Cerebellar cortex (tissue), 1 donor: ENCODE measurements around the gene SNAP25.

Experiments used
- DNase-seq: peaks from one replicate; pipeline ENCODE4 v3.0.0-alpha.2; 2015; ENCODE audit warnings: low spot score

SNAP25 gene

GRCh38 chr20:10216146-10216791, 2.4 kb upstream of the SNAP25 start:
- peak; percentile 60 for DNase-seq

DNA sequence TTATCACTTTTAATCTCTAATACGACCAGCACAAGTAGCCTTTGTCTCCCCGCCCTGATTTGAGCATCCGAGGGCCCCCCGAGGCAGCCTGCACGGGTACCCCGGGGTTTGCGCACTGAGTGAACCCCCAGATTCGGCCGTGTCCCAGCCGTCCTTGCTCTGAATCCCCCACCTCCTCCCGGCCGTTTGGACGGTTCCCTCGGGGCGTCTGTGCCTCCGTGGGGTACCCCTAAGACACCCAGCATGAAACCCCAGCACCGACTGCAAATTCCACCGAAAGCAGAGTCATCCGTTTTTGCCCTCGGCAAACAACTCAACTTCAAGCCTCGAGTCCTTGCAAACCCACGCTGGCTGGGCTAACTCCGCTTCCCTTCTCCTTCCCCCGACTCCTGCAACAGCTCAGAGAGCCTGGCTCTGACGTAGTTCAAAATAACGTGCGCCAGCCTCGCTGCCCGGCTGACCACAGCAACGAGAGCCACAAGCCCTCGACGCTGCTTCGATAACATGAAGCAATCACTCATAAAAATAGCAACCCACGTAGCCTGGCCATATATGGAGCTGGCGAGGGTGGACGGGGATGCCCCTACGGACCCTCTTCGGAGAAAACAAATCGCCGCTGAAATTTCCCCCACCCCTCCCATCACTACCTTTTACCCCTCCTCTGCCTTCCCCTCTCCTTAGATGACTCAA, 764 bp upstream of the SNAP25 start:
- peak; percentile 86 for DNase-seq

GRCh38 chr20:10219452-10219791, 792 bp downstream of the SNAP25 start:
- peak; percentile 50 for DNase-seq

- DNase-seq, result no peak
Measured at GRCh38 chr20:10219993-10220750, 1.5 kb downstream of the SNAP25 start.

GRCh38 chr20:10221021-10221420, 2.4 kb downstream of the SNAP25 start:
- peak; percentile 82 for DNase-seq

- peak; percentile 56 for DNase-seq
Measured at GRCh38 chr20:10225439-10226060, 6.9 kb downstream of the SNAP25 start.

GRCh38 chr20:10228330-10228729, 9.7 kb downstream of the SNAP25 start:
- no peak for DNase-seq

DNA sequence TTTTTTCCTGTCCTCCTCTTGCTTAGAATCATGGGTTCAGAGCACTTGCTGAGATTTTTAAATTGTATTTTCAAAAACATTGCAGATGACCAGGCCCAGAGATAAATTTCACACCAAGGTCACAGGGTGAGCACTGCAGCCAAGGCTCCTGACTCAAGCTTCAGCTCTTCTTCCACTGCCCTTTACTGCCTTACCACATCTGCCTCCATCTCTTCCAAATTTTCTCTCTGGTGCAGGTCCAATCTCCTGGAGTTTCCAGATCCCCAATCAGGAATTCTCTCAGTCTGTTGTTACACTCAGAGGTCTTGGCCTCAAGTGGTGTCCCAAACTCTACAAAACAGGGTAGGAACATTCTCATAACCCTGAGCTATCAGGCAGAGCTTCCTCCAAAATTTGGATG, 12.7 kb downstream of the SNAP25 start:
- DNase-seq, result no peak

DNA sequence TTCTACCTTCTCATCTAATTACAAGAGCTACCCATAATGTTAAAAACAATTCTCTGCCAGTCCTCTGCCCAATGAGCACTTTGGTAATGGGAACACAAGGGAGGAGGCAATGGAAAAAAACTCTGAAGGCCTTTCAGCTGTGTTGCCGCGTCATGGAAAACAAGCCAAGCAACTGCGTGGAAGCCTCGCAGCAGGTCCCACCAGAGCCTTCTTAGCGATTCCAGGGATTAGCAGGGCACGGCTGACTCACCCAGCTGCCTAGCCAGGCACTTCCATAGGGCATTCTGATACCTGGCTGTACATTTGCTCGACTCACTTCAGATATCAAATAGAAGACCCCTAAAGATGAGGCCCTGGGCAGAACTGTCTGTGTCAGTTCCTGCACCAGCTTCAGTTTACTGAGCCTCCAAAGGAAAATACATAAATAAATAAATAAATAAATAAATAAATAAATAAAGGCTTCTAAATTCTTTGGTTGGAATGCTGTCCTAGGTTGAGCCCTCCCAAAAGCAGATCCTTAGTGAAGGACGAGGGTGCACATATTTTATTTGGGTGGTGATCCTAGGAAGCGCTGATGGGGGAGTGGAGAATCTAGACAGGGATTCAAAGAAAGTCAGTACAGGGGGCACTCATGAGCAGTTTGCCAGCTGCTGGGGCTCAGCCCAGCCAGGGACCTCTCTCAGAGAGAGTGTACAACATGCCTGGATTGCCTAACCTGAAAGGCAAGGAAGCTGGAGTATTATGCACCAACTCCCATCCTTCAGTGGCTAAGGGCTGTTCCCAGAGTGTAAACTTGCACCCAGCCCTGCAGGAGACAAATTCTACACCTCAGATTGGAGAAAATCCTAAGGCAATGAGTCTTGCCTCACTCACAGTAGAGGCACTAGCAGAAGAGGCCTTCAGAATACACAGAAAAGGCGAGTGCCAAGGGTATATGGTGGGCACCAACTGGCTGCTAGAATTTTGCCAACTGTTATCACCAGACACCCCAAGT, 18.2 kb downstream of the SNAP25 start:
- peak; percentile 70 for DNase-seq

- DNase-seq, result peak; percentile 50
Measured at GRCh38 chr20:10239954-10240353, 21.3 kb downstream of the SNAP25 start.

DNA sequence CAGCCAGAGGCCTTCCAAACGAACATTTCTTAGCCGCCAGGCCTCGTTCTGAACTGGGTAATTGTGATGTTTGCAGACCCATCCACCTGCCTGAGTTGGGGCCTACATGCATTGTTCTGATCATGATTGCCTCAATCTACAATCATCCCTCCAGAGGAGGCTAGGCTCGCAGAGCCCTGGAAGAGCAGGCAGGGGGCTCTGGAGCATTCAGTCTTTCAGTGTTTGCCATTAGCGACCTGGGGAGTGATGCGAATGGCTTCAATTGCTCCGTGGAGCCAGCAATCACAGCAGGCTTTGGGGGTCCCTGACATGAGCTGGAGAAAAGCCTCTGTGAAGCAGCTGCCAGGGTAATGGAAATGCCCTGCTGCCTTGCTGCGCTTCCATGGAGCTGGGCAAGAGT, 22.0 kb downstream of the SNAP25 start:
- DNase-seq, result no peak

GRCh38 chr20:10242166-10242565, 23.5 kb downstream of the SNAP25 start:
- no peak for DNase-seq

- peak; percentile 52 for DNase-seq
Measured at GRCh38 chr20:10247440-10247839, 28.8 kb downstream of the SNAP25 start.

DNA sequence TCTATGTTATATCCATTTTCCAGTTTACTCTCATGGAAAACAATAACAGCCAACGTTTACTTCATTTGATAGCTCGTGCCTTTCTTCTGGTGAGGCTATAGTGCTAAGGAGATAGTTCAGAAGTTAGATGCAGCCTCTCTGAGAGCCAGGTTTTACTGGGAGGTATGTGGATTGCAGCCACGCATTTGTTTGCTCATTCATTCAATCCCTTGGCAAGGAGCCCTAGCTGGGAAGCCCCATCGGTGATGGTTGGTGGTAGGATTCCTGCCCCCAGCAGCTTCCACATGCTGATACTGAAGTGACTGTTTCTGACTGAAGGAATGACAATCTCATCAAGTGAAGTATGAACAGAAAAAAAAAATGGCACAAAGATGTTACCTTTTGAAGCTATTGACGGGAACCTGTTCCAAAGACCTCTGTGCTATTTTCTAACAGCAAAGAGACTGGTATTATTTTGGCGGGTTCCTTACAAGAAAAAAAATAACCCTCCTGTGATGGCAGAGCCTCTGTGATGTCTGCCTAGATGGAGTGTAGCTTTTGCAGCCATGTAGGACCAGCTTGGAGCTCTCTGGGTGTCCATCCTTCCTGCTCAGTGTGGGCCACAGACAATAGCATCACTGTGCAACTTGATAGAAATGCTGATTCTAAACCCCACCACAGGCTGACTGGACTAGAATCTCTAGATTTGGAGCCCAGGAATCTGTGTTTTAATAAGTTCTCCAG, 30.6 kb downstream of the SNAP25 start:
- peak; percentile 84 for DNase-seq

DNA sequence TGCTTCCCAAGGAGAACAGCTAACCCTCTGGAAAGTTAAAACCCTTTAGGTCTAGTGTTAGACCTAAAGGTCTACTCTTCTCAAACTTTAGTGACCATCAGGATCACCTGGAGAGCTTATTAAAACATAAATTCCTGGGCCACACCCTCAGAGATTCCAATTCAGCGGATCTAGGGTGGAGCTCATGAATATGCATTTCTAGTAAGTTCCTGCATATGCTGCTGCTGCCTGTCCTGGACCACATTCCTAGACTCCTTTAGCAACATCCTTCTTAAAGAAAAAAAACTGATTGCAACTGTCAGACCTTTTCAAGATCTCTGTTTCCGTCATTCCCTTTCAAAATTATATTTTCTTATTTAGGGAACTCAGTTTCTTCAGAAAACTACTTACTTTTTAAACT, 31.2 kb downstream of the SNAP25 start:
- DNase-seq, result no peak

GRCh38 chr20:10250902-10251301, 32.3 kb downstream of the SNAP25 start:
- no peak for DNase-seq

- DNase-seq, result peak; percentile 91
Measured at GRCh38 chr20:10253780-10254179, 35.1 kb downstream of the SNAP25 start.

DNA sequence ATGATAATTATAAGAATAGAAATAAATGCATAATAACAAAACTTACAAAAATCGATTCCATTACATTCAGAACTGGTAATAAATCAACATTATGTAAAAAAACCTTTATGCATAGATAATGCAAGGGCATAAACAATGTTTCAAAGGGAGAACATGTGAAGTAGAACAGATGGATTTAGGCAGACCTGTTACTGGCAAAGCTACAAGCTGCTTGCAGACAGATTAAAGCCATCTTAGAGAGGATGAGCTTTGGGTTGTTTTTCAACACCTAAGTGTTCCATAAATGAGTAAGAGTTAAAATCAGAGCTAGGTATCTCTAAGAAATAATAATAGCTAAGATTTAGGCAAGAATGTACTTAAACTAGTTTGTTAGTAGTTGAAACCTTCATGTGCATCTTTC, 37.2 kb downstream of the SNAP25 start:
- DNase-seq, result peak; percentile 84

DNA sequence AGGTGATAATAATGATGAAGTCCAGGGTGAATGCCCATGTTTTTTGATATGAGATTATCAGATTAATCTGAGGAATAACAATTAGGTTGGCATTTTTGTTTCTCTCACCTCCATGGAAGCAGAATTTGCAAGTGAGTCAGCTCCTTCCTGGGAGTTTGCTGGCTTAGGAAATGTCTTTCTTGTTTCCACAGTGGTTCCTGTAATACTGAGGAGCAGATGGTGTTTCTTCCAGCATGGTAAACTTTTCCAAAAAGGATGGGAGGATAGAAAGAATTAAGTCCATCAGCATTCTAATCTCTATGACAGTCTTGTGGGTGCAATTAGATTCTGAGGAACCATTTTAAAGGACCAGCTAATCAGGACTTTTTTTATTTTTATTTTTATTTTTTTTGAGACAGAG, 40.5 kb downstream of the SNAP25 start:
- DNase-seq, result peak; percentile 51

DNA sequence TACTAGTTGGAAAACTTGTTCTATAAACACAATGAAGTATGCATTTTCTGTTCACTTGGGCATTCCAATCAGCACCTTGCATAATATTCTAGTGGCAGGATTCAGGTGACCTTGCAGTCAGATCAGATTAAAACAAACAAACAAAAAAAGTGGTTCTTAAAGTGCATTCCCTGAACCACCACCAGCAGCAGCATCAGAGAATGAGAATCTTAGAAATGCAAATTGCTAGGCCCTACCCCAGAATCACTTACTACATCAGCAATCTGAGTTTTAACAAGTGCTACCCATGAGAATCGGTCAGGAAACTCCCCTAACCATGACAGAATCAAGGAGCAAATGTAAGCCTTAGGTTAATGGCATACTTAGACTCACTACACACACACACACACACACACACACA, 41.7 kb downstream of the SNAP25 start:
- DNase-seq, result no peak

GRCh38 chr20:10261702-10262101, 43.1 kb downstream of the SNAP25 start:
- no peak for DNase-seq
